ENCODE data around the gene EGFR.
"Not testable (repeated sequence)": the region's sequence is repeated elsewhere in the genome, so short reads cannot be mapped to it uniquely, and the experiment has no call there.

The EGFR gene

DNA sequence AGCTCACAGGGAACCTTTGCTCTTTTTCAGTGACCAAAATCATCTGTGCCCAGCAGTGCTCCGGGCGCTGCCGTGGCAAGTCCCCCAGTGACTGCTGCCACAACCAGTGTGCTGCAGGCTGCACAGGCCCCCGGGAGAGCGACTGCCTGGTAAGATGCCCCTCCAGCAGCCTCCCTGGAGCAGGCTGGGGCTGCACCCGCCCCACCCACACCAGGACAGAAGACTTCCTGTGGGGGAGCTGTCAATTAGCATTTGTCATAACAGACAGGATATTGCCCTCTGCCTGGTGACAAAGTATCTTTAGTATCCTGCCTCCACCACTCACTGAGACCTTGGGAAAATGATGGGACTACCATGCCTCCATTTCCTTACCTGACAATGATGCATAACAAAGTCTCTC, 133.7 kb downstream of the EGFR start:
- no peak for DNase-seq

DNA sequence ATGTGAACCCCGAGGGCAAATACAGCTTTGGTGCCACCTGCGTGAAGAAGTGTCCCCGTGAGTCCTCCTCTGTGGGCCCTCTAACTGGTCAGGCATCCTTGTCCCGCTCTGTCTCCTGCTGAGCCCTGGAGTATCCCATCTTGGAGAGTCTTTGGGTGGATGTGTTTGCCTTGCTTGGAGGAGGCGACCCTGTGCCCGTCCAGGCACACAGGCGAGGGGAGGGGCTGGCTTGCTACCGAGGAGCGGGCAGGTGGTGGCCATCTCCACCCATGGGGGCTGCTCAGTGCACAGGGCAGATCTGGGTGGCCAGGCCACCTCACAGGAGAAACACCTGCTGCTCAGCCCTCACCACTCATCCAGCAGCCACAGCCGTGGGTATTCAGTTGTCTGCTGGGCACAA, 135.3 kb downstream of the EGFR start:
- no peak for DNase-seq

DNA sequence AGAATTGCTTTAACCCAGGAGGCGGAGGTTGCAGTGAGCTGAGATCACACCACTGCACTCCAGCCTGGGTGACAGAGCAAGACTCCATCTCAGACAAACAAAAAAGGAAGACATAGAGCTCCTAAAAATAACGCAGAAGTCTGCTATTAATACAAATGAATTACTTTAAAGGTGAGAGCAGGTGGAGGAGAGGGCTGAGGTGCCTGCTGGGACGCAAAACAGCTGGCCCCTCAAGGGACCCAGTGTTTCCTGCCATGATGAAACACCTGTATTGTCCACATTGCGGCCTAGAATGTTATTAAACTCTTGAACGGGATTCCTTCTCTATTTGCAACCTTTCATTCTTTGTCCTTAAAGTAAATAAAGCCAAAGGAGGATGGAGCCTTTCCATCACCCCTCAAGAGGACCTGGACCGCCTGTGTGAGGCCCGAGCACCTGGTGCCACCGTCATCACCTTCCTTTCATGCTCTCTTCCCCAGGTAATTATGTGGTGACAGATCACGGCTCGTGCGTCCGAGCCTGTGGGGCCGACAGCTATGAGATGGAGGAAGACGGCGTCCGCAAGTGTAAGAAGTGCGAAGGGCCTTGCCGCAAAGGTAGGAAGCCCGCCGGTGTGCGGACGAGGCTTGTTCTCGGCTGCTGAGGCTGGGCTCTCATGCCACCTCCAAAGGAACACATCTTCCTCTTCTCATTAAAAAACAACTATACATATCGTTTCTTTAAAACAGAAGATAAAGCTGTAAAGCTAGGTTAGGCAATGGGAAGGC, 136.7 kb downstream of the EGFR start:
- DNase-seq: no peak

DNA sequence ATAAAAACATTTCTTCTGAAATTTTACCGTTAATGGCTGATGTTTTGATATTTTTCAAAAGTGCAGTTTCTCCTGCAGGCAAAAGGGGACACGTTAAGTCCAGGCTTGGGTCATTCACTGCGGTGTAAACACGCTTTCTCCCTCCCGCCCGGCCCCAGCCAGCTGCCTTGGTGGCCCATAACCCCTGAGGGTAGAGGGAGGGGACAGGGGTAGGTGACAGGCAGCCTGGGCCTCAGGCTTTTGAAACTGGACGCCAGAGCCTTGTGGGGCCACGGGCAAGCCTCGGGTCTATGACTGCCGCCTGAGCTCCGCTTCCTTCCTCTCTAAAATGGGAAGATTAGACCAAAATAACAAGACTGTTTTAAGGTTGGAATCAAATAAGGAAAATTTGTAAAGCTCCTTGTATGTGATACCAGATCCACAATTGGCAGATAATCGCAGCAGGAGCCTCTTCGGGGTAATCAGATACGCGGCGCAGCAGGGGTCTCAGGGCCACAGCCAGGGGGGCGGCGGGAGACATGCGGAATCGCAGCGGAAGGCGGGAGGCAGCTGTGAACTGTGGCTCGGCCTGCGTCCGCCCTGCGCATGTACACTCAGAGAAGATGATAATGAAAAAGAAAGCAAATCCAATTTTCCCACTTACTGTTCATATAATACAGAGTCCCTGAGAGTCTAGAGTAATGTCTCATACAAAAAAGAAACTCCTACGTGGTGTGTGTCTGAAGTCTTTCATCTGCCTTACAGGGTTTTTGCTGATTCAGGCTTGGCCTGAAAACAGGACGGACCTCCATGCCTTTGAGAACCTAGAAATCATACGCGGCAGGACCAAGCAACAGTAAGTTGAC, 138.3 kb downstream of the EGFR start:
- DNase-seq: no peak

DNA sequence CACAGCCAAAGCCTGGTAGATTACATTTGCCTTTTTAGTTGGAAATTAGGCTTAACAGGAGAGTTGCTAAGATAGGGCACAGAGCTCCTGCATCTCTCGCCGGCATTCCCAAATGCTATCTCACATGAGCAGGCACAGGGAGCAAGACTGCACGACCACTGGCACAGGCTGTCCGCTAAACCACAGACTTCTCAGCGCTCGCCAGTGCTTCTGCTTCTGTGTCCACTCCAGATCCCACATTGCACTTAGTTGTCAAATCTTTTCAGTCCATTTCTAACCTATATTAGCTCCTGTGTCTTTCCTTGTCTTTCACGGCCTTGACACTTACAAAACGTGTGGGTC, 138.9 kb downstream of the EGFR start:
- no peak for DNase-seq

DNA sequence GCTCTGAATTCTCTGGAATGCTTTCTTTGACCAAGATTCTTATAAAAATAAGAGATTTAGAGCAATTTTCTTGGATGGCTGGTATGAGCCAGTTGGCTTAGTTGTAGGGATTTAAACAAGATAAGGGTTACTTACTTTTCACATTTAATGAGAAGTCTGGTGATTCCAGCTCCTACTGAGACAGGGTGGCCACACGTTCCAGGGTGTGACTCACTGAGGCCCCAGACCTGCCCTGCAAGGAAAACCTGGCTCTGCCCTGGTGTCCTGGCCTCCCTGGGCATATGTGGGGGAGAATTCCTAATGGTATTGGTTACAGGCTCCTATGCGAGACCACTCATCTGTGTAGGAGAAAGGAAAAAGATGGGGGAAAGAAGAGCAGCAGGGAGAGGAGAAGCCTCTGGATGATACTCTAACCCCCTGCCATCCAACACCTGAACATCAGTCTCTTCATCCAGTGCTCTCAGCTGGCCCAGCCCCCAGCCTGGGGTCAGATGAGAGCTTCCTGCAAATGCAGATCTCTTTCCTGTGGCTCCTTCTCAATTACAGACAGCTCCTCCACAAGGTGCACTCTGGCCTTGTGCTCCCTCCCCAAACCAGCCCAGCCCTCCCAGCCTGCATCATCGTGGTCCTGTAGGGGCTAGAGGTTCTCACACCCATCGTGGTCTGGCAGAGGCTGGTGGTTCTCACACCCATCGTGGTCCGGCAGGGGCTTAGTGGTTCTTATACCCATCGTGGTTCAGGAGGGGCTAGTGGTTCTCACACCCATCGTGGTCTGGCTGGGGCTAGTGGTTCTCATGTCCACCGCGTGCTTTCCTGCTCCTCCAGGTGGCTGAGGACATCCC, 139.9 kb downstream of the EGFR start:
- no peak for DNase-seq

DNA sequence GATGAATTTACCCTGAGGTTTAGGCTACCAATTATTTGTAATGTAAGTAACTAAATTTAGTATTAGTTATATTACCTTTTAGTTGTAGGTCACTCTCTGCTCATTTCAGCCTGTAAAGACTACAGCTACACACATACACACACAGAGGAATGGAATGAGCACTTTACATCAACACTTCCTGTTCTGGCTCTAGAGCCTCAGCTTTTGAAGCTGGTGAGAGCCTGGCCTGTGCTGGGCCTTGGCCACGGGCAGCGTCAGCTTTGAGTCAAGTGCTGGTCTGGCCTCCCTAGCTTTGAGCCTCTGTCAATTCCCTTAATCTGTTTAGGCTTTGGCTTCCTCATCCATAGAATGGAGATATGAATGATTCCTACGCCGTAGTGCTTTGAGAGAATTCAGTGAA, 141.7 kb downstream of the EGFR start:
- no peak for DNase-seq

DNA sequence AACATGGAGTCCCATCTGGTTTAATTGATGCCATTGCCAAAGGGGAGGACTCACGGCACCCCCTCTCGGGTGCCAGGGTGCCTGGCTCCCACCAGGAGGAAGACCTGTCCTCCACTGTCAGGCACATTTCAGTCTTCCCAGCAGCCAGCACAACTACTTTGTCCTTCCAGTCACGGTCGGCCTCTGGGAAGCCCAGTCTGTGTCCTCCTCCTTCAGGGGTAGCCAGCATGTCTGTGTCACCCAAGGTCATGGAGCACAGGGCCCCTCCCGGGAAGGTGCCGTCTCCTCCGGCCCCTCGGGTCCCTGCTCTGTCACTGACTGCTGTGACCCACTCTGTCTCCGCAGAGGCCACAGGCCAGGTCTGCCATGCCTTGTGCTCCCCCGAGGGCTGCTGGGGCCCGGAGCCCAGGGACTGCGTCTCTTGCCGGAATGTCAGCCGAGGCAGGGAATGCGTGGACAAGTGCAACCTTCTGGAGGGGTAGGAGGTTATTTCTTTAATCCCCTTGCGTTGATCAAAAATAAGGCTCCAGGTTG, 142.4 kb downstream of the EGFR start:
- DNase-seq: no peak

DNA sequence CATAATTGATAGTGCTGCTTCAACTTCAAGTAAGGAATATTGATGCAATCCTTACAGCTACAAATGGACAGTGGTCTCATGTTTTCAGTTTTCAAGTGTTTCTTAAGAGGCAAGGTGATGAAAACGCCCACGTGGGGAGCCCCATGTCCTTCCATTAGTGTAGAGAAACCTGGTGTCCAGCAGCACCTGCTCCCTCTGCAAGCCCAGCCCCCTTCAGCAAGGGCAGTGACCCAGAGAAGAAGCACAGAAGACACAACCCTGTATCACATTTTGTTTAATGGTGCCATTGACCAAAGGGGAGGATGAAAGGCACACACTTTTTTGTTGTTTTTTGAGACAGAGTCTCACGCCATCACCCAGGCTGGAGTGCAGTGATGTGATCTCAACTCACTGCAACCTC, 143.7 kb downstream of the EGFR start:
- DNase-seq: no peak

DNA sequence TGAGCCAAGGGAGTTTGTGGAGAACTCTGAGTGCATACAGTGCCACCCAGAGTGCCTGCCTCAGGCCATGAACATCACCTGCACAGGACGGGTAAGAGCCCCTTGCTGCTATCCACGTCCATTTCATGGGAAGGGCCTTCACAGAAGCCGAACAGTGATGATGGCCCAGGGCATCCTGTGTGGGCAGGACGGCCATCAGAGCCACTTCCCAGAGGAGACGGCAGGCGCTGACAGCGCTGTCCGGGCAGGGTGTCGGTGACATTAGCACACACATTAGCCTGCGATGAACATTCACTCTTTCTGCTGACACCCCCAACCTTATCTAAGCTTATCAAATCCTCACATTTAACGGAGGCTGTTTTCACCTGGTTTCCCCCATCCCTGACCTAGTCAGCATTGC, 144.9 kb downstream of the EGFR start:
- no peak for DNase-seq

DNA sequence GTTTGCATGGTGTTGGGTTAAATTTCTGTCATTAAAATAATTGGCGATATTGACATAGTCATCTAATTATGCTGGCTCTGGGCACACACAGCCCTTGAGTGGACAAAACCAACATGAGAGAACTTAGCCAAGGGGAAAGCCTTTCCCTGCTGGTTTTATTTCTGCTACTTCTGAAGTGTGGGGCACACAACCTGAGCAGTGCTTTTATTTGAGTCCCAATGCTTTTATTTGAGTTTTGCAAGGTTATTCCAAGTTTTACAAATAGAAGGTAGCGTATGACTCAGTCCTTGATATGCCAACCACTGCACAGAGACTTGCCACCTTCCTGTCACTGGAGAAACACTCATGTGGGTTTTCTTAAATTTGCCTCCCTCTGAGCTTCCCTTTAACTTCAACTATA, 145.7 kb downstream of the EGFR start:
- no peak for DNase-seq

DNA sequence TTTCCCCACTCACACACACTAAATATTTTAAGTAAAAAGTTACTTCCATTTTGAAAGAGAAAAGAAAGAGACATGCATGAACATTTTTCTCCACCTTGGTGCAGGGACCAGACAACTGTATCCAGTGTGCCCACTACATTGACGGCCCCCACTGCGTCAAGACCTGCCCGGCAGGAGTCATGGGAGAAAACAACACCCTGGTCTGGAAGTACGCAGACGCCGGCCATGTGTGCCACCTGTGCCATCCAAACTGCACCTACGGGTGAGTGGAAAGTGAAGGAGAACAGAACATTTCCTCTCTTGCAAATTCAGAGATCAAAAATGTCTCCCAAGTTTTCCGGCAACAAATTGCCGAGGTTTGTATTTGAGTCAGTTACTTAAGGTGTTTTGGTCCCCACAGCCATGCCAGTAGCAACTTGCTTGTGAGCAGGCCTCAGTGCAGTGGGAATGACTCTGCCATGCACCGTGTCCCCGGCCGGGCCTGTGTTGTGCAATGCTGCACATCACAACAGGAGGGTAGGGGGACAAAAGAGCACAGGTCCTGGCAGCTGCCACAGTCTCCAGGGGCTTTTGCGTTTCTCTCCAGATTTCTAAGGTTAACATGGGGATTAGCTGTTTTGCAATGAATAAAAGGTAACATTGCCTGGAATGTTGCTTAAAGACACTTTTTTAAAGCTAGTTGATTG, 146.5 kb downstream of the EGFR start:
- DNase-seq: no peak

DNA sequence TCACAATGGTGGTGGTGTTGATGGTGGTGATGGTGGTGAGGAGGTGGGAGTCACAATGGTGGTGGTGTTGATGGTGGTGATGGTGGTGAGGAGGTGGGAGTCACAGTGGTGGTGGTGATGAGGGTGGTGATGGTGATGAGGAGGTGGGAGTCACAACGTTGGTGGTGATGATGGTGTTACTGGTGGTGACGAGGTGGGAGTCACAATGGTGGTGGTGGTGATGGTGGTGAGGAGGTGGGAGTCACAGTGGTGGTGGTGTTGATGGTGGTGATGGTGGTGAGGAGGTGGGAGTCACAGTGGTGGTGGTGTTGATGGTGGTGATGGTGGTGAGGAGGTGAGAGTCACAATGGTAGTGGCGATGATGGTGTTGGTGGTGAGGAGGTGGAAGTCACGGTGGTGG, 148.5 kb downstream of the EGFR start:
- DNase-seq: not testable (repeated sequence)

DNA sequence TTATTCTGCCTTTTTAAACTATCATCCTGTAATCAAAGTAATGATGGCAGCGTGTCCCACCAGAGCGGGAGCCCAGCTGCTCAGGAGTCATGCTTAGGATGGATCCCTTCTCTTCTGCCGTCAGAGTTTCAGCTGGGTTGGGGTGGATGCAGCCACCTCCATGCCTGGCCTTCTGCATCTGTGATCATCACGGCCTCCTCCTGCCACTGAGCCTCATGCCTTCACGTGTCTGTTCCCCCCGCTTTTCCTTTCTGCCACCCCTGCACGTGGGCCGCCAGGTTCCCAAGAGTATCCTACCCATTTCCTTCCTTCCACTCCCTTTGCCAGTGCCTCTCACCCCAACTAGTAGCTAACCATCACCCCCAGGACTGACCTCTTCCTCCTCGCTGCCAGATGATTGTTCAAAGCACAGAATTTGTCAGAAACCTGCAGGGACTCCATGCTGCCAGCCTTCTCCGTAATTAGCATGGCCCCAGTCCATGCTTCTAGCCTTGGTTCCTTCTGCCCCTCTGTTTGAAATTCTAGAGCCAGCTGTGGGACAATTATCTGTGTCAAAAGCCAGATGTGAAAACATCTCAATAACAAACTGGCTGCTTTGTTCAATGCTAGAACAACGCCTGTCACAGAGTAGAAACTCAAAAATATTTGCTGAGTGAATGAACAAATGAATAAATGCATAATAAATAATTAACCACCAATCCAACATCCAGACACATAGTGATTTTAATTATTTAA, 151.7 kb downstream of the EGFR start:
- DNase-seq: no peak

DNA sequence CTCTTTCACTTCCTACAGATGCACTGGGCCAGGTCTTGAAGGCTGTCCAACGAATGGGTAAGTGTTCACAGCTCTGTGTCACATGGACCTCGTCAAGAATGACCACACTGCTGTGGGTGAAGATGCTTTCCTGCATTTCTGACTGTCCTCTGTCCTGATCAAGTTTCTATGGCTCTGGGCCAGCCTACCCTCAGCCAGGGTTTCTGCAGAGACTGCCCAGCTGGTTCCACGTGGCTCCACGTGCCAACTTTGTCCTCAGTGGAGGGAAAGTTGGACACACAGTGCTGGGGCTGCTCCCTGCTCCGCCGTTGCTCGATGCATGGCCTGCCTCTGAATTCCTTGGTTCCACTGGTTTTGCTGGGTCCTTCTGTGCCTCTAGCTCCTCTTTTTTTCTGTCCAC, 152.3 kb downstream of the EGFR start:
- DNase-seq: no peak

DNA sequence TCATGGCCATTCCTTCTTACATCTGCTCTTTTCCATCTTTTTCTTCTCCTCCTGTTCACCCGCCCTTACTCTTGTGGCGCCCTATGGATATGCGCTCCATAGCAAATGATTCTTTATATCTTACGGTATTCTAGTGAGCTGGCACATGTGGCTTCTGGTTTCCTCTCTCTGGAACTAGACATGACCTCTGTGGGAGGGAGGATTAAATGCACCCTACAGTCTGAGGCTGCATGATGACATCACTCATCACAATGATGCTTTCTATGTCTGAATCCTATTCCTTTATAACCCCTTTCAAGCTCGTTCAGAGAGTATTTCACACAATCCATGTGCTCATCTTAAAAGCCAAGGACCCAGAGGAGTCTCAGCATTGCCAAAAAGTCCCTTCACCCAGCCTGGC, 153.3 kb downstream of the EGFR start:
- no peak for DNase-seq

DNA sequence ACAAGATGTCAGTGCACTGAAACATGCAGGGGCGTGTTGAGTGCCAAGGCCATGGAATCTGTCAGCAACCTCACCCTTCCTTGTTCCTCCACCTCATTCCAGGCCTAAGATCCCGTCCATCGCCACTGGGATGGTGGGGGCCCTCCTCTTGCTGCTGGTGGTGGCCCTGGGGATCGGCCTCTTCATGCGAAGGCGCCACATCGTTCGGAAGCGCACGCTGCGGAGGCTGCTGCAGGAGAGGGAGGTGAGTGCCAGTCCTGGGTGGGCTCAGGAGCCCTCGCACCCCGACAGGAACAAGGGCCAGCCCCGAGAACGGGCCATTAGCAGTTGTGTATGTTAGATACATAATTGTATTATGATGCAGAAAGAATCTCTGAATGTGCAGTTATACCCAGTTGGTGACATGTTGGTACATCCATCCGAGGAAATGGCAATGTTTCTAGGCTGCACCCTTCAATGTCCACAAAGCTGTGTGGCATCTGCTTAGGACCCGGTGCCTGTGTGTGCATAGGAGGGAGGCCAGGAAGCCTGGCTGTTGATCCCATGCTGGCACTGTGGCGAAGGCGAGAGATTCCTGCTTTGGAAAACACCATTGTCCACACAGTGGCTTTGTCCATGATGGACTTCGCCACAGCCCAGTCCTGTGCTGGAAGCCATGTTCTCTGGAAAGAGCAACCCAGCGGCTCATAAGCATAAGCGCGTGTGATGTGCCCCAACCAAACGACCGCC, 154.2 kb downstream of the EGFR start:
- DNase-seq: no peak

DNA sequence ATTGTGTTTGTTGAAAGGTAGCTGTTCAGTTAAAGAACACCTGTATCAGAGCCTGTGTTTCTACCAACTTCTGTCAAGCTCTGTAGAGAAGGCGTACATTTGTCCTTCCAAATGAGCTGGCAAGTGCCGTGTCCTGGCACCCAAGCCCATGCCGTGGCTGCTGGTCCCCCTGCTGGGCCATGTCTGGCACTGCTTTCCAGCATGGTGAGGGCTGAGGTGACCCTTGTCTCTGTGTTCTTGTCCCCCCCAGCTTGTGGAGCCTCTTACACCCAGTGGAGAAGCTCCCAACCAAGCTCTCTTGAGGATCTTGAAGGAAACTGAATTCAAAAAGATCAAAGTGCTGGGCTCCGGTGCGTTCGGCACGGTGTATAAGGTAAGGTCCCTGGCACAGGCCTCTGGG, 154.9 kb downstream of the EGFR start:
- no peak for DNase-seq

DNA sequence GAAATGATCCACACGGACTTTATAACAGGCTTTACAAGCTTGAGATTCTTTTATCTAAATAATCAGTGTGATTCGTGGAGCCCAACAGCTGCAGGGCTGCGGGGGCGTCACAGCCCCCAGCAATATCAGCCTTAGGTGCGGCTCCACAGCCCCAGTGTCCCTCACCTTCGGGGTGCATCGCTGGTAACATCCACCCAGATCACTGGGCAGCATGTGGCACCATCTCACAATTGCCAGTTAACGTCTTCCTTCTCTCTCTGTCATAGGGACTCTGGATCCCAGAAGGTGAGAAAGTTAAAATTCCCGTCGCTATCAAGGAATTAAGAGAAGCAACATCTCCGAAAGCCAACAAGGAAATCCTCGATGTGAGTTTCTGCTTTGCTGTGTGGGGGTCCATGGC, 155.6 kb downstream of the EGFR start:
- DNase-seq: no peak

DNA sequence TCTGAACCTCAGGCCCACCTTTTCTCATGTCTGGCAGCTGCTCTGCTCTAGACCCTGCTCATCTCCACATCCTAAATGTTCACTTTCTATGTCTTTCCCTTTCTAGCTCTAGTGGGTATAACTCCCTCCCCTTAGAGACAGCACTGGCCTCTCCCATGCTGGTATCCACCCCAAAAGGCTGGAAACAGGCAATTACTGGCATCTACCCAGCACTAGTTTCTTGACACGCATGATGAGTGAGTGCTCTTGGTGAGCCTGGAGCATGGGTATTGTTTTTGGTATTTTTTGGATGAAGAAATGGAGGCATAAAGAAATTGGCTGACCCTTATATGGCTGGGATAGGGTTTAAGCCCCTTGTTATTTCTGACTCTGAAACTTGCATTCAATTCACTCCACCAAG, 156.0 kb downstream of the EGFR start:
- no peak for DNase-seq

DNA sequence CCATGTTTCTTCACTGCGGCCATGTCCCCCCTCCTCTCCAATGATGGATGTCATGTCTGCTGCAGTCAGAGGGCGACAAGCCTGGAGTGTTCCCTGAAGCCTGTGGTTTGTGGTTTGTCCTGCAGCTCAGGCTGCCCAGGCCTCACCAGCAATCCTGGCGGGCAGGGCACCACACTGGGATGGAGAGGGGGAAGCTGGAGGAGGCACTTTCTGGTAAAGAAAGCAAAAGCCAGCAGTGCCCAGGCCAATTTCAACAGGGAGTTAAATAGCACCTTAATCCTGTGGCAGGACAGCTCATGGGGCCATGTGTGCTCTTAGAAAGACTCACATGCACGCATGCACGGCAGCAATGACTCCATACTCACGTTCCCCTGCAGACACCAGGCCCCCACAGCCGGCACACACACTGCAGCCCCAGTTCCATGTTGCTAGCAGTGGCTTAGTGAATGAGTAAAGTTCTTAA, 158.3 kb downstream of the EGFR start:
- DNase-seq: no peak
